SKM-1 treated with dmso at 0.1 percent for 144 hours (cell line): Measurements from ENCODE around the gene PTPRJ.

Source experiments
- DNase-seq: peaks from one replicate; lab custom pipeline; 2025; ENCODE audit not compliant: unreplicated experiment; lab: John Stamatoyannopoulos, UW

The PTPRJ gene

DNA sequence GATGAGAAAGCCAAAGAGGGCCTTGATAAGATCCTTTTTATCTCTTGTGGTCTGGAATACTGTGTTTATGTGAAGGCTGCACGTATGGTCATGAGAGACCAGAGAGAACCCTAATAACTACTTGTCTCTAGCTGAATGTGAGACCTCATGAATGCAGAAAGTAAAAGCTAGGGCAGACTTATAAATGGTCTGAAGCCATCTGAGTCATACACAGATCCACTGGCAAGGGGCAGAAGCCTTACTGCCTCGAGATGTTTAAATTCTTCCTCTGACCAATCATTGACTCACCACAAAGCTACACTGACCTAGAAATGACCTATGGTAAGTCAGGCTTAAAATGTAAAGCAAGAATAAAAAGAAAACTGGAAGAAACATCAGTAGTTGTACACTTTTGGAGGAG is 213.5 kb downstream of the PTPRJ start:
- no peak for DNase-seq

DNA sequence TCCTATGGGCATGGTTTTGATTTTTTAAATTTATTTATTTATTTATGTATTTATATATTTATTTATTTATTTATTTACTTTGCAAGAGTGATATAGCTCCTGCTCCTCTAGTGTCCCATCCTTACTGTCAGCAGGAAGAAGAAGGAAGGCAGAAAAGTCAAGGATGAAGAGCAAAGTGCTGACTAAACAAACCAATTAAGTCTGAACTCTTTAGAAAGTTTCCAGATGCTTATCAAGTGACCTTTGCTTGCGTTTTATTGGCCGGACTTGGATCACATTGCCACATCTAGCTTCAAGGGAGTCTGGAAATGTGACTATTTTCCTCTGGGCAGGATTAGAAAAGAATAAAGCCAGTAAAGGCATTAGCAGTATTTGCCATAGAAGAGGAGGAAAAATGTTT is 227.5 kb downstream of the PTPRJ start:
- no peak for DNase-seq

DNA sequence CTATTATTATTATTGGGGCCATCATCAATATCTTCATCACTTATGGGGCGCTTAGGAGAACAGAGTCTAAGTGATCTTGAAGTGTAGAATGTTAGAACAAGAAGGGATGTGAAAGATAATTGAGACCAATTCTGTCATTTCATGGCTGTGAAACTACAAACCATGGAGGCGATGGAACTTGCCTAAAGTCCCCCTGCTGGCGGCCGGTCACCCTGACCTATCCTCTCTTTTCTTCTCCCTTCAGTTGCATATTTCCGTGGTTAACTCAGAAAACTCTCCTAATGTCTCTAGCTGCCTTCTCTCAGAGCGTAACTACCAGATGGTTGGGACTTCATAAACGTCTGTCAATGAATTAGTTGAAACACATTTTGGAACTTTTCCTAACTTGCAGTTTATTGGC is 229.7 kb downstream of the PTPRJ start:
- no peak for DNase-seq

DNA sequence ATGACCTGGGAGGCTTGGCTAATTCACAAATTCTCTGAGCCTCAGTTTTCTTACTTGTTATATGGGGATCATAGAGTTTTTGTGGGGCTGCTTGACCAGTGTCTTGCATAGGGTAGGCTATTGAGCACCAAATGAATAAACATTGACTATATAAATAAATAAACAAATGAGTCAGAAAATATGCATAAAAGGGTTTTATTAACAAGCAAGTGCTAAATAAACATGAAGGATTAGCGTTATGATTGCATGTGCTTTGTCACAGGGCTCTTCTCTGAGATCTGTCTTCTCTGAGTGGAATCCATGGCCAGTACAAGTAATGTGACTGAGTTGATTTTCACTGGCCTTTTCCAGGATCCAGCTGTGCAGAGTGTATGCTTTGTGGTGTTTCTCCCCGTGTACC is 236.2 kb downstream of the PTPRJ start, which contains the start of gene OR4B1:
Gene OR4B1 (plus strand): TSS at position 301 of the 400 bp plus-strand sequence. CDS start 0 bp downstream, at position 301.
- DNase-seq, result no peak
